ENCODE measurements around the gene SRBD1.
A peak's percentile ranks its signal among the peaks of the same experiment; 100 is the strongest.

Gene SRBD1

DNA sequence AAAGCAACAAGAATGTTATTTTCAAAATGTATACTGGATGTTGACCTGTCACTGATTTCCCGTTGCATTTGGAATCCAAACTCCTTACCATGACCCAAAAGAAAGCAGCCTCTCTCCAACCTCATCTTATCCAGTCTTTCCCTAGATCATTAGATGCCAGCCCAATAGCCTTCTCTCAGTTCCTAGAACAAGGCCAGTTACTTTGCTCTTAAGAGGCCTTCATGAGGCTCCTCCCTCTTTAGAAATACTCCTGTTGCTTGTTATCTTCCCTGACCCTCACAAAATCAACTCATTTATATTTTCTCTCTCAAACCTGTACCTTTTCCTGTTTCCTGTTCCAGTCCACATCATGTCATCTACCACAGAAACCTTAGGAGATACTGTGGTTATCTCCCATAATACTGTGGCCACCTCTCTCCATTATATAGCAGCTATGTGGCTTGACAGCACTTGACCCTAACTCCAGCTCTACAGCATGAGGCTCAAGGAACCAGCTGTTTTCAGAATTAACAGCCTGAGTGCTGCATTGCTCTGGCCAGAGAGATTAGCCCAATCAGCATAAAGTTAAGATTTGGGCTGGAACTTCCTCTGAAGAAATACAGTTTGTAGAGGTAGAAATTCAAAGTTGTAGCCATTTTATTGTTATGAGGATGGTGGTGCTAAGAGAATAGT lies 22.8 kb downstream of the SRBD1 start:
- no peak for DNase-seq

GRCh38 chr2:45586600-45586999 lies 24.5 kb downstream of the SRBD1 start:
- no peak for DNase-seq

DNA sequence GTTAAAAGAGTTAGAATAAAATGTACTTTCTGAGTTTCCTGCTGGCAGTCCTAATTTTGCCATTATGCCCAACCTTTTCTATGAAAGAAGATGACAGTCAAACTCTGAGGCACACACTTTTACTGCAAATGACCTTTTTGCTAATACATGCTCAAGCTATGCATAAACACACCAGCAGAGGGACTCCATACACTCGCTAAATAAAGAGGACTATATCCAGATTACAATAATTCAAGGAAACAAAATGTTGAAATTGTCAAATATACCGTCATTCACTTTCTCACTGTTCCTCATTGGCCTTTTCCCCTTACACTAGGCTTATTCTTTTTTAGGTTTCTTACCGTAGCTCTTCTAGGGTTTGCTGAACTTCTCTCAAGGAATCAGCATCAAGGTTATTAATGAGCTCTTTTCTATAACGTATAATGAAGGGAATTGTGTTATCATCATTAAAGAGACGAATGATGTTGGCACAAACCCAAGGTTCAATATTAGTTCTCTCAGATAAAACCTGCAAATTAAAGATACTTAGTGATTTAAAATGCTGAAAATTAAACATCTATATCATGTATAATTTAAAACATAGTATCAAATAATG lies 25.7 kb downstream of the SRBD1 start:
- peak; percentile 3 to 54 for DNase-seq

DNA sequence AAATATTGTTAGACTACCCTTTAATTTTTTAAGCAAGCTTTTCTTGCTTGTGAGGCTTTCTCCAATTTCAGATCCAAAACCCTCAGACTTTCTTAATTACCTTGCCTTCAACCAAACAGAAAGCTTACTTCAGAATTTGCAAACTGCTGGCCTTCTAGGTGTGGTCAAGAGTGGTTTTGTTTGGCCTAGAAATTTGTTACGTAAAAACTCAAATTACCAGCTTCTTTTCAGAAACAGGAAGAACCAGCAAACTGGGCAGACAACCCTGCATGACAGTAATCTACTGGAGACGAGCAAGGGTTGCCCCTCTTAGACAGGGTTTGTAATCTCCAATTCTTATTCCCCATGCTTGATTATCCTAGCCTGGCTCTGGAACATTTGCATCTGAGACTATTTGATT lies 27.1 kb downstream of the SRBD1 start:
- DNase-seq = no peak

DNA sequence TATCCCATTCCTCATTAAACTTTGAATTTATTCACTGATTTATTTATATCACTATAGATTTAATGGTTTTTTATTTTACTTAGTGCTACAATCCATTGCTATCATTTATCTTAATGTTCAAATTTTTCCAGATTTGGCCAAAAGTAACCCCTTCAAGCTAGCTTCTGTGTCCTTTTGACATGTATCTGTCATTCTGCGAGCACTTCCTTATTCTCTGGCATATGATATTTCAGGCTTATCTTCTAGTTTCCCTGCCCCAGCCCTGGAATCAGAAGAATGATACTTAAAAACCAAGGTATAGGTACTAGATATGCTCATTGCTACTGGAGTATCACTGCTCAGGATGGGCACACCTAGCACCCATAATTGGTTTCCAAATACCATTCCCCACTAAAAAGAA lies 28.5 kb downstream of the SRBD1 start:
- DNase-seq = no peak

GRCh38 chr2:45578056-45578843 lies 32.8 kb downstream of the SRBD1 start:
- DNase-seq = peak in 1 of 2 experiments; percentile 45

DNA sequence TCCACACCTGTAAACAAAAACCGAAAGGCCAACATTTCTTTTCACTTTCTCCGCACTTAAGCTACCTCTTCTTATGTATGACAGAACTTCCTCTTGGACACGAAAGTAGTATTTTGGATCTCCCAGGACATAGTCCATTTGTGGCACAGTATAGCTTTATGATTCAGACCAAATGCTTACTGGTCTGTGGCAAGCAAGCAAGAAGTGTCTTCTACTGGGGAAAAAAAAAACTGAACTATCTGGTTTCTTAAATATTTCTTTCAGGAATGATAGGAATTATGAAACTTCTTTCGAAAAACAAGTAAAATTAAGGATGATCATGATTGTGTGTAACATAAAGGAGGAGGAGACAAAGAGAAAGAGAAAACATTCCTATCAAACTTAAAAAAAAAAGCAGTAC lies 33.6 kb downstream of the SRBD1 start:
- DNase-seq = no peak

- DNase-seq = no peak
These were observed 35.2 kb downstream of the SRBD1 start for GRCh38 chr2:45575881-45576280.

DNA sequence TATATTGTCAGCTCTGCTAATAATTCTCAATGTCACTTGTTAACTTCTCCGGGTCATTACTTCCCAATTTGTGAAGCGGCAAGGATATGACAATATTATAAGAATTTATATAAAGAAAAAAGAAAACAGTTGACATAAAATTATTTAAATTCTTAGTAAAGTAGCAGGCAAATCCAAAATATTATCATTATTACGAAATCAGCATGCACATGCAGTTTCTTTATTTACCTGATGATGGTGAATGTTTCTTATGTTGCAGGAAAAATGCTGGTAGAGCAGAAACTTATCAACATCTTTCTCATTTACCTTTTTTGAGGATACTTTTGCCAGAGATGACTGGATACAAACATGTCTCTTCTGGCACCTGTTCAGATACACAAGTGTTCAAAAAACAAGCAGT lies 38.1 kb downstream of the SRBD1 start:
- DNase-seq = no peak

DNA sequence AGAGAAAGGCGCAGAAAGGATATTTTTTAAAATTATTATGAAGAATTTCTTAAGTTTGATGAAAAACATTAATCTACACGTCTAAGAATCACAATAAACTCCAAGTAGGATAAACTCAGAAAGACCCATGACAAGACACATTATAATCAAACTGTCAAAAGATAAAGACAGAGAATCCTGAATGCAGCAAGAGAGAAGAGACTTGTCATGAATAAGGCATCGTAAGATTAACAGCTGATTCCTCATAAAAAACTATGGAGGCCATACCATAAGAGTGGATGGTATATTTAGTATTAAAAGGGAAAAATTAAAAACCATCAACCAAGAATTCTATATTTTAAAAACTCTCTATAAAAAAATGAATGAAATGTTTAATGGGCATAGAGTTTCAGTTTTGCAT lies 39.1 kb downstream of the SRBD1 start:
- DNase-seq = no peak

DNA sequence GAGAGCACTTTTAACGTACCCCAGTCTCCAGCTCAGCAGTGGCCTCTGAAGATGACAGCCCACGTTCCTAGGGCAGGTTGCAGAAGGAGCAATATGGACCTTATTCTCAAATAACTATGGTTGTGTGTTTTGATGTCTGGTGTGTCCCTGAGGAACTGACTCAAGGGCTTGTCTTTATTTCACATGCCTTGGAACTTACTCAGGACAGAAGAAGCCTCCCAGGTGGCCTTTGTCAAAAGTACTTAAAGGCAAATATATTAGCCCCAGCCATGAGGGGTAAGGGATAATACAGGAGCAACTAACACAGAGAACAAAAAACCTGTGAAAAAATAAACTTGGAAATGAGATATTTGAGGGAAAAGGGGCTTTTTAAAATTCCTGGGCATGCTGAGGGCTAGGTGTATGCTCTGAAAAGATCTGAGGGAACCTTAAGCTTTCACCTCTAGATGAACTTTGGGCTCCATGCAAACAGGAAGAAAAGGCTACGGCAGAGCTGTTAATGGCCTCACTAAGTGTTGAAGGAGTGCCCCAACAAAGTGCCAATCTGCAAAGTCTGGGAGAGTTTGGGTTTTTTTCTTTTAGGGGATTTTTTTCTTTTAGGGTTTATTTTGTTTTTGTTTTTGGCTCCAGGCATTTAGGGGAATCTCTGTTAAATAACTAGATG lies 40.3 kb downstream of the SRBD1 start:
- no peak for DNase-seq

DNA sequence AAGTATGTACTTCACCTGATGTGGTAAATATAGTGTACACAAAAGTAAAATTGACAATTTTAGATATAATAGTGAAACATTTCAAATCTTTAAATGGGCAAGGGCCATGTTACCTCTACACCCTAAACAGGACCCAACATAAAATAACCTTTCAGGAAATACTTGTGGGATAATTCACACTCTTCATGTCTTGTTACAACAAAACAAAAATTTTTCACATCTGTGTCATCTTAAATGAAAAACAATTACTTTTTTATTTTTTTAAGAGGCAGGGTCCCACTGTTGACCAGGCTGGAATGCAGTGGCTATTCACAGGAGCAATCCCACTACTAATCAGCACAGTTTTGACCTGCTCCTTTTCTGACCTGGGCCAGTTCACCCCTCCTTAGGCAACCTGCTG lies 42.1 kb downstream of the SRBD1 start:
- no peak for DNase-seq

DNA sequence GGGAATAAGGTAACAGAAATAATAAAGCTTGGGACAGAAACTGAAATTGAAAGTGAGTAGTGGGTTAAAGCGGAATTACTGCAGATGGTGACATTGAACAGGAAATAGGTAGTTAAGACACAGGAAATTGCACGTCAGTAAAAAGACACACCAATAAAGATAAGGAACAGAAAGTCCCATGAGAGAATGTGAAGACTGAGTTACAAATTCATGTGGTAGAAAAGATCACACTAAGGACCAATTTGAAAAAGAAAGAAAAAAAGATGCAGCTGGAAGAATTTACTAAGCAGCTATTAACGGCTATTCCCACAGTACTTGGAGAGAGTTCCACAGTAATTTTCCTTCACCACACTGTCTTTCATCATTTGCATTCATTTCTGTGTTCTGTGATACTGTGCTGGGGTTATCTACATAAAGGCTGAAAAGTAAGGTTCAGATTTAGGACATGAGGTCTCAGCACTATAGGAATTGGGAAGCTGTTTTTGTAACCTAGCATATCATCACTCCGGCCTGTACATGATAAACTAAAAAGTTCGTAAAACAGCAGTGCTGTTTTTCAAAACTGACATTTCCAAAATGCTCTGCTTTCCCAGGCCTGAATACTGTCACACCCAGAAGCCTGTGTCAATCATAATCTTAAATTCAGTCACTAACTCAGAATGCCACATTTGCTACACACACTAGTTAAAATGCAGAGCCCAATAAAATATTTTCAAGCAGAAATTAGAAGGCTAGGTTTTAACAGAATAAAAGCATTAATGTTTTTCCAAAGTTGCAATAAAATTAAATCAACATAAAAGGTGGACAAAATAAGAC lies 42.9 kb downstream of the SRBD1 start:
- no peak for DNase-seq

- DNase-seq = no peak
These were observed 43.6 kb downstream of the SRBD1 start for GRCh38 chr2:45567288-45567963.

- DNase-seq = no peak
These were observed 51.6 kb downstream of the SRBD1 start for GRCh38 chr2:45559436-45559835.

DNA sequence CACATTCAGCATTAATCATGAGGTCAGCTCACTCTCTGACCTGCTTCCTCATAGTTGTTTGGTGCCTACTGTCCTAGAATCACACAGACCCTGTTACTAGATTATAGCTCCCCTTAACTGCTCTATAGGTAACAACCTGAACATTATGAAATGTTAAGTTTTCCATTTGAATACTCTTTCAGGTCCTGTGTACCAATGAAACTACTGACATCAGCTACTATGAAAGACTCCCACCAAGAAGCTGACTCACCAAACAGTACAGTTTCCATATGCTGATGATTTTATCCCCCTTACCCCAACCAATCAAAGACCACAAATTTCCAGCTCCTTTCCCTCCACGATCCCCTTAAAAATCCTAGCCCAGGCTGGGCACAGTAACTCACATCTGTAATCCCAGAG lies 56.3 kb downstream of the SRBD1 start:
- DNase-seq = no peak

- no peak for DNase-seq
These were observed 56.9 kb downstream of the SRBD1 start for GRCh38 chr2:45554073-45554741.

DNA sequence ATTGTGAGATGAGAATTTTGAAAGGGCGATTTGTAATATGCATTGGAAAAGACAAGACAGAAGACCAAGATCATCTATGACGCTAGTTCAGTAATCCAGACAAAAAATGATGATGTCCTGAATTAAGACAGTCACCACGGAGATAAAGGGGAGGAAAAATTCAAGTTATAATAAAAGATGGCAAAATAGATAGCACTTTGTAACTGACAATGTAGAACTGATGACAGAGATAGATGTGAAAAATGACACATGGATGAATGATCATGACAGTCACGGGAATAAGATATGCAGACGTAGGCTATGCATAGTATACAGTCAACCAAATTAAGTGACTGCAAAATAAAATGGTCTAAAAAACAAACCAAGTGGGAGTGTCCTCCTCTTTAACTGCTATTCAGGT lies 59.2 kb downstream of the SRBD1 start:
- no peak for DNase-seq

DNA sequence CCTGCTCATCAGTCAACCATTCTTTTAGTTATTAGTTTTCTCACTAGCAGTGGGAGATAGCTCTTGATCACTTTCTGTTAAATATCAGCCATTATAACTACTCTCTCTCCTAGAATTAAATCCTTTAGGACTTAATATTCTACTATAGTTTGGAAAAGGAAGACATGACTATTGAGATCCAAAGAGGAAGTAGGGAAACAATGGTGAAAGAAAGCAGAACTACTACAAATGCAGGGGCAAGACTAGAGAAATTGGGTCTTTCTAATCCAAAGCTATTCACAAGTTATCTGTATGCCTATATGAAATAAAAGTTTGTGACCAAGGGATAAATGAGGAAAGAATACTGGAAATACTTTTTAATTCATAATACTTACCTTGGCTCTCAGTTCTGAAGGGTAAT lies 65.1 kb downstream of the SRBD1 start:
- DNase-seq = no peak

DNA sequence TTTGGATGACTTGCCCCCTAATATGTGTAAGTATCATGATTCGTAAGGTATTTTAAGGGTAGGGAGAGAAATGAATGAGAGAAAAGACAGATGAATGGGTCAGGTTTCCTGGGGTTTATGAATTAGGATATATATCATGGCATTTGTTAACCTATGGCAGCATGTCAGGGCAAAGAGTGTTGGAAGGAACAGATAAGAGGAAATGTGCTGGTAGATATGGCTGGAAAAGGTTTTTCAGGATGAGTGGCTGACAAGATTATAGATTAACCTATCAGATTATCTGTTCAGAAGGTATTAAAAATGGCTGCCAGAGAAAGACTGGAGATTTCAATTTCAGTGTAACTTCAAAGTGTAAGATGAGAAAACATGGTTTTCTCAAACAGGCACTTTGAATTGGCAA lies 67.8 kb downstream of the SRBD1 start:
- DNase-seq = no peak

DNA sequence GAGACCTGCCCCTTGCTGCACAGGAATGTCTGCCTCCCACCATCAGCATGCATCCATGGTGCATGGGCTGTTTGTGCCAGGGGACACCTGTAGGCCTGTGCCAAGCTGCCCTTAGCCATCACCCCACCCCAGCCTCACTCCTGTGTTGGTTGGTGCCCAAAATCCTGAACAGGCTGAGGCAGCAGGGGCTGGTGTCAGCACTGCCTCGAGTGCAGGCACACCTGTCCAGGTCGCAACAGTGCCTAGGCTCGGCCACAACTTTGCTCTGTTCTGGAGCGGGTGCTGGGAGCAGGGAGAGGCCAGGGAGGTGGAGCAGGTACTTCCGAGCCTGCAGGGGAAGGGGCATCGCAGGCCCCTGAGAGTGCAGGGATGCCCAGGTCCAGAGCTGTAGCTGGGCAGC lies 69.1 kb downstream of the SRBD1 start:
- no peak for DNase-seq

DNA sequence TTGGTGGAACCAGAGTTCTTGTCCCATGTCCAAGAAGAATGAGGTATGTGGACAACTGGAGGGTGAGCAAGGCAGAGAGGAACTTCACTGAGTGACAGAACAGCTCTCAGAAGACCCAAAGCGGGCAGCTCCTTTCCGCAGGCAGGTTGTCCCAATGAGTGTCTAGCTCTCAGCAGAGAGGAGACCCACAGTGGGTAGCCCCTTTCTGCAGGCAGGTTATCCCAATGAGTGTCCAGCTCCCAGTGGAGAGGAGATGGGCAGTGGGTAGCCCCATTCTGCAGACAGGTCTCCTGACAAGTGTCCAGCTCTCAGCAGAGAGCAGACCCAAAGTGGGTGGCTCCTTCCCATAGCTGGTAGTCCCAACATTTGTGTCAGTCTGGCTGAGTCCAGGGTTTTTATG lies 69.6 kb downstream of the SRBD1 start:
- DNase-seq = no peak
